Karpas-422 (cell line): Measurements from ENCODE around the gene CKAP5. TPM values are rescaled to one million over a fixed set of nuclear protein-coding genes. Genes with fewer than 3 reads are reported as not detected.

ENCODE experiments used
- DNase-seq: peaks from one replicate; pipeline ENCODE4 v3.0.0-alpha.2; 2015
- H2AFZ ChIP-seq: fragments of 200-600 bp; sonication (generic); 2 replicates; pipeline ENCODE4 v1.6.1; 2014; ENCODE audit warnings: antibody characterized with exemption, low read length, mixed read lengths
- H3K27ac ChIP-seq: fragments of 200-600 bp; sonication (generic); 2 replicates; pipeline ENCODE4 v1.5.1; 2014; ENCODE audit warnings: mild to moderate bottlenecking, low read length, moderate library complexity
- H3K27me3 ChIP-seq: fragments of 200-600 bp; sonication (generic); 2 replicates; pipeline ENCODE4 v1.6.1; 2014; ENCODE audit warnings: low read length, mixed read lengths
- H3K36me3 ChIP-seq: fragments of 200-600 bp; sonication (generic); 2 replicates; pipeline ENCODE4 v1.6.1; 2014; ENCODE audit warnings: low read length, mixed read lengths; ENCODE audit not compliant: insufficient read depth
- H3K4me1 ChIP-seq: fragments of 200-600 bp; sonication (generic); 2 replicates; pipeline ENCODE4 v1.6.1; 2014; ENCODE audit warnings: mild to moderate bottlenecking, low read length, mixed read lengths
- H3K4me2 ChIP-seq: fragments of 200-600 bp; sonication (generic); 2 replicates; pipeline ENCODE4 v1.6.1; 2014; ENCODE audit warnings: low read length, low read depth, mild to moderate bottlenecking; ENCODE audit not compliant: poor library complexity, severe bottlenecking
- H3K4me3 ChIP-seq: fragments of 200-600 bp; sonication (generic); 2 replicates; pipeline ENCODE4 v1.5.1; 2014; ENCODE audit warnings: mild to moderate bottlenecking, antibody characterized with exemption, low read length, mixed read lengths
- H3K79me2 ChIP-seq: fragments of 200-600 bp; sonication (generic); 2 replicates; pipeline ENCODE4 v1.6.1; 2014; ENCODE audit warnings: mild to moderate bottlenecking, low read length, mixed read lengths
- H3K9ac ChIP-seq: fragments of 200-600 bp; sonication (generic); 2 replicates; pipeline ENCODE4 v1.6.0; 2014; ENCODE audit warnings: low read length
- H3K9me2 ChIP-seq: fragments of 200-600 bp; sonication (generic), shearing (Covaris generic); replicated peaks from 2 replicates; pipeline ENCODE4 v1.6.0; 2014; ENCODE audit warnings: mild to moderate bottlenecking, low read length, moderate library complexity; ENCODE audit not compliant: insufficient read depth
- H3K9me3 ChIP-seq: fragments of 300-700, 200-600 bp; sonication (generic); 2 replicates; pipeline ENCODE4 v1.6.1; 2014; ENCODE audit warnings: low read length, mixed read lengths
- H4K20me1 ChIP-seq: fragments of 200-600 bp; sonication (generic); 2 replicates; pipeline ENCODE4 v1.6.1; 2014; ENCODE audit warnings: mild to moderate bottlenecking, antibody characterized with exemption, low read length, low read depth; ENCODE audit not compliant: insufficient read depth
- total RNA-seq: library from RNA; depleted of rRNA; stranded (reverse); fragments of >200 nt; shearing (Covaris generic); gene quantifications from 2 replicates; pipeline ENCODE4 v1.2.3, GENCODE V29; 2014; ENCODE audit warnings: low replicate concordance

CKAP5 gene
- total RNA-seq, 1 experiment from 2014 or later, result 82.2 TPM

GRCh38 chr11:46705070-46705688 lies 140.9 kb downstream of the CKAP5 start:
- peaks cover 5% of the 10 kb centered on the region; the same call in 1 of the 2 replicates for H4K20me1 ChIP-seq
- no peak overlapping the region for H3K4me2 ChIP-seq
- H3K4me3 ChIP-seq, result no peak overlapping the region
- no peaks in the 10 kb centered on the region for H3K27me3 ChIP-seq
- H3K9ac ChIP-seq, result no peak overlapping the region
- peaks cover 14% of the 10 kb centered on the region for H3K4me1 ChIP-seq
- no peak overlapping the region for H2AFZ ChIP-seq
- H3K9me3 ChIP-seq, result no peaks in the 10 kb centered on the region
- H3K36me3 ChIP-seq, result peaks cover 18% of the 10 kb centered on the region; the same call in 1 of the 2 replicates
- H3K9me2 ChIP-seq, result no peaks in the 10 kb centered on the region
- H3K79me2 ChIP-seq, result peaks cover 33% of the 10 kb centered on the region
- DNase-seq, result no peak
- H3K27ac ChIP-seq, result no peak overlapping the region

GRCh38 chr11:46701078-46701654 lies 144.9 kb downstream of the CKAP5 start:
- H3K4me1 ChIP-seq, result peaks cover 25% of the 10 kb centered on the region
- peak overlapping the region; percentile 62; the same call in 1 of the 2 replicates for H3K27ac ChIP-seq
- no peaks in the 10 kb centered on the region for H3K27me3 ChIP-seq
- H3K4me2 ChIP-seq, result peak overlapping the region; percentile 80
- peak overlapping the region; percentile 87 for H3K4me3 ChIP-seq
- peak overlapping the region; percentile 94 for H2AFZ ChIP-seq
- H3K79me2 ChIP-seq, result peaks cover 61% of the 10 kb centered on the region
- peaks cover 5% of the 10 kb centered on the region; the same call in 1 of the 2 replicates for H4K20me1 ChIP-seq
- no peaks in the 10 kb centered on the region for H3K9me2 ChIP-seq
- peak; percentile 51 for DNase-seq
- H3K36me3 ChIP-seq, result peaks cover 12% of the 10 kb centered on the region; the same call in 1 of the 2 replicates
- peak overlapping the region; percentile 78 for H3K9ac ChIP-seq
- no peaks in the 10 kb centered on the region for H3K9me3 ChIP-seq

GRCh38 chr11:46700241-46701077 lies 145.6 kb downstream of the CKAP5 start, which contains the start of the genes ARHGAP1 and ZNF408:
Gene ARHGAP1 (minus strand): TSS chr11:46700619. CDS start chr11:46696107, 4,512 bp downstream.
Gene ZNF408 (plus strand): TSS chr11:46701031. CDS start chr11:46701048, 17 bp downstream.
- Histone ChIP-seq H3K4me2 (peak within 1 kb of the TSS; percentile 80), H3K9me3 (no peaks in the 10 kb centered on the region), H3K9me2 (no peaks in the 10 kb centered on the region), H3K27ac (peak within 1 kb of the TSS; percentile 63), H3K9ac (peak within 1 kb of the TSS; percentile 78), H2AFZ (peak within 1 kb of the TSS; percentile 94), H3K4me1 (peaks cover 25% of the 10 kb centered on the region), H3K79me2 (peaks cover 61% of the 10 kb centered on the region), H3K36me3 (peaks cover 16% of the 10 kb centered on the region), H4K20me1 (peaks cover 5% of the 10 kb centered on the region; the same call in 1 of the 2 replicates), H3K4me3 (peak within 1 kb of the TSS; percentile 87), H3K27me3 (no peaks in the 10 kb centered on the region)
- peak; percentile 100 for DNase-seq

GRCh38 chr11:46698597-46698996 lies 147.5 kb downstream of the CKAP5 start:
- peak overlapping the region; percentile 87; the same call in 1 of the 2 replicates for H3K4me3 ChIP-seq
- peaks cover 13% of the 10 kb centered on the region for H3K36me3 ChIP-seq
- peaks cover 5% of the 10 kb centered on the region; the same call in 1 of the 2 replicates for H4K20me1 ChIP-seq
- no peaks in the 10 kb centered on the region for H3K9me3 ChIP-seq
- no peaks in the 10 kb centered on the region for H3K9me2 ChIP-seq
- DNase-seq, result no peak
- H3K4me2 ChIP-seq, result peak overlapping the region; percentile 80
- H3K27me3 ChIP-seq, result no peaks in the 10 kb centered on the region
- H3K9ac ChIP-seq, result peak overlapping the region; percentile 78; the same call in 1 of the 2 replicates
- peaks cover 25% of the 10 kb centered on the region for H3K4me1 ChIP-seq
- H2AFZ ChIP-seq, result no peak overlapping the region
- peaks cover 55% of the 10 kb centered on the region for H3K79me2 ChIP-seq
- no peak overlapping the region for H3K27ac ChIP-seq

- no peaks in the 10 kb centered on the region for H3K9me3 ChIP-seq
- H3K9me2 ChIP-seq, result no peaks in the 10 kb centered on the region
- H2AFZ ChIP-seq, result no peak overlapping the region
- H3K4me1 ChIP-seq, result peaks cover 23% of the 10 kb centered on the region
- H3K4me2 ChIP-seq, result no peak overlapping the region
- no peak overlapping the region for H3K9ac ChIP-seq
- H3K4me3 ChIP-seq, result no peak overlapping the region
- no peak overlapping the region for H3K27ac ChIP-seq
- H3K79me2 ChIP-seq, result peaks cover 48% of the 10 kb centered on the region
- H3K36me3 ChIP-seq, result peaks cover 5% of the 10 kb centered on the region
- no peaks in the 10 kb centered on the region for H3K27me3 ChIP-seq
- DNase-seq, result no peak
- H4K20me1 ChIP-seq, result peaks cover 3% of the 10 kb centered on the region; the same call in 1 of the 2 replicates
Measured at GRCh38 chr11:46697723-46698122, 148.4 kb downstream of the CKAP5 start.

GRCh38 chr11:46697303-46697702 lies 148.8 kb downstream of the CKAP5 start:
- H4K20me1 ChIP-seq, result no peaks in the 10 kb centered on the region; the same call in 1 of the 2 replicates
- H3K9me3 ChIP-seq, result no peaks in the 10 kb centered on the region
- H3K4me1 ChIP-seq, result peaks cover 18% of the 10 kb centered on the region
- no peak overlapping the region for H3K9ac ChIP-seq
- no peak overlapping the region for H3K27ac ChIP-seq
- DNase-seq, result no peak
- no peaks in the 10 kb centered on the region for H3K9me2 ChIP-seq
- H2AFZ ChIP-seq, result no peak overlapping the region
- no peaks in the 10 kb centered on the region for H3K27me3 ChIP-seq
- peaks cover 44% of the 10 kb centered on the region for H3K79me2 ChIP-seq
- peaks cover 4% of the 10 kb centered on the region; the same call in 1 of the 2 replicates for H3K36me3 ChIP-seq
- no peak overlapping the region for H3K4me2 ChIP-seq
- H3K4me3 ChIP-seq, result no peak overlapping the region

- peaks cover 11% of the 10 kb centered on the region for H3K4me1 ChIP-seq
- no peak overlapping the region for H2AFZ ChIP-seq
- no peaks in the 10 kb centered on the region for H4K20me1 ChIP-seq
- H3K4me2 ChIP-seq, result no peak overlapping the region
- no peaks in the 10 kb centered on the region for H3K9me3 ChIP-seq
- H3K4me3 ChIP-seq, result no peak overlapping the region
- no peaks in the 10 kb centered on the region for H3K9me2 ChIP-seq
- H3K27ac ChIP-seq, result no peak overlapping the region
- no peaks in the 10 kb centered on the region for H3K27me3 ChIP-seq
- no peak overlapping the region for H3K9ac ChIP-seq
- H3K36me3 ChIP-seq, result peaks cover 4% of the 10 kb centered on the region; the same call in 1 of the 2 replicates
- peaks cover 33% of the 10 kb centered on the region for H3K79me2 ChIP-seq
- DNase-seq, result no peak
Measured at GRCh38 chr11:46696212-46696558, 149.9 kb downstream of the CKAP5 start.
